Measurements from ENCODE around the gene CAMK1.
"Not testable (repeated sequence)": the region's sequence is repeated elsewhere in the genome, so short reads cannot be mapped to it uniquely, and the experiment has no call there.

CAMK1 gene

GRCh38 chr3:9792405-9793160 is 22.8 kb upstream of the CAMK1 start, which contains the start of the genes ARPC4 and TADA3:
TSS of gene ARPC4 (plus strand) at chr3:9793082. CDS start at chr3:9793122, 40 bp downstream.
TSS of gene TADA3 (minus strand) at chr3:9792473. CDS start at chr3:9791466, 1,007 bp downstream.
- peak; percentile 88 for DNase-seq

GRCh38 chr3:9791790-9792404 is 22.1 kb upstream of the CAMK1 start:
- DNase-seq, result no peak

- DNase-seq, result no peak
Measured at GRCh38 chr3:9791127-9791526, 21.4 kb upstream of the CAMK1 start.

GRCh38 chr3:9787714-9788113 is 18.0 kb upstream of the CAMK1 start:
- no peak for DNase-seq

GRCh38 chr3:9786825-9787669 is 17.3 kb upstream of the CAMK1 start:
- DNase-seq, result no peak

- DNase-seq, result no peak
Measured at GRCh38 chr3:9786209-9786739, 16.5 kb upstream of the CAMK1 start.

GRCh38 chr3:9785602-9786001 is 15.9 kb upstream of the CAMK1 start:
- no peak for DNase-seq

GRCh38 chr3:9784965-9785364 is 15.2 kb upstream of the CAMK1 start:
- no peak for DNase-seq

GRCh38 chr3:9783954-9784353 is 14.2 kb upstream of the CAMK1 start:
- DNase-seq, result no peak

GRCh38 chr3:9782770-9783169 is 13.0 kb upstream of the CAMK1 start:
- DNase-seq, result no peak

GRCh38 chr3:9781978-9782603 is 12.3 kb upstream of the CAMK1 start:
- no peak for DNase-seq

GRCh38 chr3:9781551-9781950 is 11.8 kb upstream of the CAMK1 start:
- no peak for DNase-seq

GRCh38 chr3:9780910-9781309 is 11.2 kb upstream of the CAMK1 start:
- no peak for DNase-seq

GRCh38 chr3:9780458-9780812 is 10.7 kb upstream of the CAMK1 start:
- DNase-seq, result no peak

- no peak for DNase-seq
Measured at GRCh38 chr3:9779721-9780457, 10.1 kb upstream of the CAMK1 start.

GRCh38 chr3:9779075-9779593 is 9.4 kb upstream of the CAMK1 start:
- DNase-seq, result no peak

GRCh38 chr3:9778143-9779074 is 8.7 kb upstream of the CAMK1 start:
- DNase-seq, result no peak

GRCh38 chr3:9777694-9778021 is 7.9 kb upstream of the CAMK1 start:
- no peak for DNase-seq

GRCh38 chr3:9776896-9777693 is 7.3 kb upstream of the CAMK1 start:
- no peak for DNase-seq

GRCh38 chr3:9771007-9771406 is 1.3 kb upstream of the CAMK1 start:
- DNase-seq, result not testable (repeated sequence)
